Measurements from ENCODE around the gene GALNT13.

Gene GALNT13

DNA sequence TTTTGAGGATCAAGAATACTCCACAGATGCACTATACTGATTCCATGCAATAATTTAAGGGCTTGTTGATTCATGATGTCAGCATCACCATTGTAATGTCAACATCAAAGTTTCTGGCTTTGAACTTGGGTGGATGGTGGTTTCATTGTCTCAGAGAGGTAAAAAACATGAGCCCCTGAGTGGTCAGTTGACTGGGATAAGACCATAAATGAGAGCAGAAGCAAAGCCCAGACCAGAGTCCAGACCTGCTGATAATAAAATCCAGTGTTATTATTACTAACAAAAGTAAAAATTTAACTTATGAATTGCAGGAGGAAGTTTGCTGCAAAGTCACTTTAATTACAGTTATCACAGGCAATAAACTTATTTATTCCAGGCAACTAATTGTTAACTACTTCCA lies 358.2 kb downstream of the GALNT13 start:
- no peak for DNase-seq

- DNase-seq, result no peak
Measured at GRCh38 chr2:154231021-154231420, 359.3 kb downstream of the GALNT13 start.

DNA sequence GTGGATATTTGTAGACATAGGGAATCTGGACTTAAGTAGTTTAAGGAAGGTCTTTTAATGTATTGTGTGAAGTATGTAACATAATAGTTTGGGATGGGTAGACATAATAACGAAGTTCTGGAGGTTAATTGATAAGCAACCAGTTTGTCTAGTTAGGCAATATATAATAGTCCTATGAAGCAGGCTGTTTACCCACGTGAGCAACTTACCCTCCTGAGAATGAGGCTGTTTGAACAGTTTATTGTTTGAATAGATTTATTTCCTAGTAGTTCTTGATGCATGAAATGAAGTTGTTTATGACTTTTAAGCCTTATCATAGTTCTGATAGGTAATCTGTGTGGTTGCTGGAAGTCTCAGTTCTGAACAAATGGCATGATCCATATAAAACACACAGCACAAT lies 361.5 kb downstream of the GALNT13 start:
- no peak for DNase-seq

GRCh38 chr2:154238252-154238651 lies 366.5 kb downstream of the GALNT13 start:
- no peak for DNase-seq

DNA sequence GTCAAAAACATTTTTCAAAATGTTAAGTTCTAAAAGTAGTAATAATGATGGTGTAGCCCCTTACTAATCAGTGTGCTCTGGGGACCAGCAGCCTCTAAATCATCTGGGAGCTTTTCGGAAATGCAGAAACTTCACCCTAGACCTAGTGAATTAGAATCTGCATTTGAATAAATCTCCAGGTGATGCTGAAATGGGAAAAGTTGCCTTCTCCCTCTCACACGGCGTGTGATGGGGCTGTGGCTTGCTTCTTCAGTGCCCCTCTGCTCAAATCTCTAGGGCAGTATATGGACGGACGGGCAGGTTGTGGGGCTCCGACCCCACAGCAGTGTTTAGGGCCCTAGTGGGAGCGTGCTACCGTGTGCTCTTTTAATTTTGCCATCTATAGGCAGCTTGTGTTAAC lies 368.6 kb downstream of the GALNT13 start:
- DNase-seq, result no peak

- DNase-seq, result no peak
Measured at GRCh38 chr2:154240921-154241379, 369.2 kb downstream of the GALNT13 start.

DNA sequence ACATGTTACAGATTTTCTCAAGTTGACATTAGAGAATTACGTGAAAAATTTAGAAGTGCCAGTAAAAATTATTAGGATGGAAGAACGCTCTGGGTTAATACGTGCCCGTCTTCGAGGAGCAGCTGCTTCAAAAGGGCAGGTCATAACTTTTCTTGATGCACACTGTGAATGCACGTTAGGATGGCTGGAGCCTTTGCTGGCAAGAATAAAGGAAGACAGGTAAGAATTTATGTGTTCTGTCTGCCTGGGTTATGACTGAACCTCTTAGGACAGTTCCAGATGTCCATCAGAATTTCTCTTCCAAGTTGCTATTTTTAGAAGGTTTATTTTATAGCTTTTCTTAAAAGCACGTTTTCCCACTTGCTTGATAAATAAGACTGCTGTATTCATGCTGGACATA lies 371.0 kb downstream of the GALNT13 start:
- no peak for DNase-seq

DNA sequence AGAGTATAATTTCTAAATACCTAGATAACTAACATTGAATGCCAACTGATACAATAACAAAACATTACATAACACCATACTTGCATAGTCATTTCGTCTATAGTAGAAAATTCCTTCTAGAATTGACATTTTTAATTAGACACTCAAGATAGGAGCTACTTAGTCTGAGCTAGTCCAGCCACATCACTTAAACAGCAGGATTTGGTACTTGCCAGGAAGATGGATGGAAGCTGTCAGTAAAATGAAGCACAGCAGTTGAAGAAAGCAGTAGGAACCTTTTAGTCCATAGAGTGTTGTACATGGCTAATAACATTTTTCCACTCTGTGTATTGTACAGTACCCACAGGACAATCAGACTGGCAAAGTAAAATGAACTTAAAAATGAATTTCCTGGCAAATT lies 372.0 kb downstream of the GALNT13 start:
- DNase-seq, result no peak

GRCh38 chr2:154244932-154245331 lies 373.2 kb downstream of the GALNT13 start:
- no peak for DNase-seq

GRCh38 chr2:154247503-154247902 lies 375.8 kb downstream of the GALNT13 start:
- DNase-seq, result no peak

GRCh38 chr2:154256136-154256535 lies 384.4 kb downstream of the GALNT13 start:
- no peak for DNase-seq

- DNase-seq, result no peak
Measured at GRCh38 chr2:154259030-154259429, 387.3 kb downstream of the GALNT13 start.

- DNase-seq, result no peak
Measured at GRCh38 chr2:154261473-154262027, 389.8 kb downstream of the GALNT13 start.

DNA sequence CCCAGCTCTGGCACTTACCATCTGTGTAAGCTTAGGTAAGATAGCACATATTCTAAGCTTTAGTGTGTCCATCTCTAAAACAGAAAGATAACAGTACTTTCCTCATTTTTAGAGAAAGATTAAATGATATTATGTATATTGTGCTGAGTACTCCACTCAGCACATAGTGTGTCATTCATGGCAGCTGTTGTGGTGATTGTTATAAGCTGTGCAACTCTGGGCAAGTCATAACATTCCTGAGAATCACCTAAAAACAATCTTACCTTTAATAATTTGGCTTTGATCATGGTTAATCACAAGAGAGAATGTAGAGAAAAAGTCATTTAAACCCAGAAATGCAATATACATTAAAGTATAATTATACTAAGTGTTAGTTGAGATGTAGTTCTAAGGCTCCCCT lies 391.5 kb downstream of the GALNT13 start:
- no peak for DNase-seq

DNA sequence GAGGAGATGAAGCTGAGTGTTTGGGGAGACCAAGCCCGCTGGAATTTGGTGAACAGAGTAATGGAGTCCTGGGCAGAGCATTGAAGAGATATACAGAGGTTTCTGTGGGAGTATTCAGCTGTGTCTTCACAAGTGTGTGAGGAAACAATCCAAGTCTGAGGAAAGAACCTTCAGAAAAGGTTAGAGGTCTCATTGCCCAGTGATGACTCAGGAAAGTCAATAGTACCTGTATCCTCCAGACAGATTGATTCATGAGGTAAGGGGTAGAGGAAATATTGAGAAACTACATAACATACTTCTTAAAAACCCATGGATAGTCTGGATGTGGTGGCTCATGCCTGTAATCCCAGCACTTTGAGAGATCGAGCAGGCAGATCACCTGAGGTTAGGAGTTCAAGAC lies 392.3 kb downstream of the GALNT13 start:
- no peak for DNase-seq

- DNase-seq, result no peak
Measured at GRCh38 chr2:154267983-154268382, 396.3 kb downstream of the GALNT13 start.

DNA sequence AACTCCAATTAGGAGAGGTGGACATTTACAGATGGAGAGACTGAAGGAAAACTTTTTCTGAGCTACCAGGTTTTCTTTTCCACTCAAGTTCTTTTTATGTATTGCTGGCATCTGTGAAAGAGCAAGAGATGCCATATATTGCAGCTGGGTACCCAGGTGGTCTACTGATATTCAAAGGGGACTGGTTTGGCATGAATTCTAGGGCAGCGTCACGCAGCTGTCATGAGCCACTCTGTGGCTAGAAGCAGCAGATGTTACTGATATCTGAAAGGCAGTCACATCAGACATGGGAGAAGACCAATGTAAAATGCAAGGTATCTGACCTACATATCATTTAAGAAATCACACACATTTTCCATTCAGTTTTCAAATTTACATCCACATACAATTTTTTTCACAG lies 408.8 kb downstream of the GALNT13 start:
- no peak for DNase-seq

- DNase-seq, result no peak
Measured at GRCh38 chr2:154289870-154290269, 418.1 kb downstream of the GALNT13 start.

DNA sequence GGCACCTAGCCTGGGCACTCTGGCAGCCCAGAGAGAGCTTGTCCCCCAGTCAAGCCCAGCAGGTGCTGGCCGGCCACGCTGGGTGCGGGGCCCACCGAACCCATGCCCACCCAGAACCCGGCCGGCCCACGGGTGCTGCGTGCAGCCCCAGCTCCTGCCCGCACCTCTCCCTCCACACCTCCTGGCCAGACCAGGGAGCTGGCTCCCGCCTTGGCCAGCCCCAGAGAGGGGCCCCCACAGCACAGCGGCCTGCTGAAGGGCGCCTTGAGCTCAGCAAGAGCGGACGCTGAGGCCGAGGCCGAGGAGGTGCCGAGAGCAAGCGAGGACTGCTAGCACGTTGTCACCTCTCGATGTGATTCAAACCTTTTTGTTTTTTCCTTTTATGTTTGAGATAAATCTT lies 419.8 kb downstream of the GALNT13 start:
- no peak for DNase-seq

- no peak for DNase-seq
Measured at GRCh38 chr2:154291927-154292326, 420.2 kb downstream of the GALNT13 start.

- no peak for DNase-seq
Measured at GRCh38 chr2:154293864-154294263, 422.1 kb downstream of the GALNT13 start.

DNA sequence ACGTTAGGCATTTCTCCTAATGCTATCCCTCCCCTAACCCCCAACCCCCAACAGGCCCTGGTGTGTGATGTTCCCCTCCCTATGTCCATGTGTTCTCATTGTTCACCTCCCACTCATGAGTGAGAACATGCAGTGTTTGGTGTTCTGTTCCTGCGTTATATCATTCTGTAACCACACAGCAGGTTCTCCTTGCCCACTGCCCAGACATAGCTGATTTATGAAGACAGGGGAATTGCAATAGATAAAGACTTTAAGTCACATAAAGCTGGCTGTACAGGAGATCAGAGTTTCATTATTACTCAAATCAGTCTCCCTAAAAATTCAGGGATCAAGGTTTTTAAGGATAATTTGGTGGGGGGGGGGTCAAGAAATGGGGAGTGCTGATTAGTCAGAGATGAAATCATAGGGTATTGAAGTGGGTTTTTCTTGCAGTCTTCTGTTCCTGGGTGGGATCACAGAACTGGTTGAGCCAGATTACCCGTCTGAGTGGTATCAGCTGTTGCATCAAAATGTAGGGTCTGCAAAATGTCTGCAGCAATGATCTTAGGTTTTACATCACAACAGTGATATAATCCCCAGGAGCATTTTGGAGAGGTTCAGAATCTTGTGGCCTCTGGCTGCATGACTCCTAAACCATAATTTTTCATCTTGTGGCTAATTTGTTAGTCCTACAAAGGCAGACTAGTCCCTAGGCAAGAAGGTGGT lies 434.7 kb downstream of the GALNT13 start:
- no peak for DNase-seq

- DNase-seq, result no peak
Measured at GRCh38 chr2:154307007-154307406, 435.3 kb downstream of the GALNT13 start.

DNA sequence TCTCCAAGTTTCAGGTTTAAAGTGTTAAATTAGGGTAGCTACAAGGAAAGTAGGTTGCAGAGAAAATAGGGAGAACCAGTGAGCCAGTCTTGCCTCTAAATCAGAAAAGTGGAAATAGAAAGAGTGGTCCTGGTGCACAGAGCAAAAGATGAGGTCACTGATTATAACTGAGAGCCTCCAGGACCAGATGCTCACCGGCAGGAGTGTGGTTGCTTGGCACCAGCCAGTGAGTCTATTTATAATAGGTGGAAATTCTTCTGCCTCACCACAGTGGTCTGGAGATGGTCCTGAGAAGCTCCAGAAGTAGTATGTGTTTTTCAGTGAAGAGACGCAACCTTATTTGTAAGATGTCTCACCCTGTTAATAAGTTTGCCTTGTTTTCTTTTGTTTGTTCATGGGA lies 452.9 kb downstream of the GALNT13 start:
- no peak for DNase-seq

DNA sequence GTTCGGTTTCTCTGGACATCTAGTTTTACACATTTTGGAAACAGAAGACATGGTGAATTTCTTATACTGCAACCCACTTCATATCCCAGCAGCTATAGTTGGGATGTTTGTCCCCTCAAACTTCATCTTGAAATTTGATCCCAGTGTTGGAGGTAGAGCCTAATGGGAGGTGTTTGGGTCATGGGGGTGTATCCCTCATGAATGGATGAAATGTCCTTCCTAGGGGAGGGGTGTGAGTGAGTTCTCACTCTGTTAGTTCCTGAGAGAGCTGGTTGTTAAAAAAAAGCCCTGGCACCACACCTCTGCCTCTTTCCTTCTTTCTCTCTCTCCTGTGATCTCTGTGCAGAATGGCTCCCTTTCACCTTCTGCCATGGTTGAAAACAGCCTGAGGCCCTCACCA lies 457.8 kb downstream of the GALNT13 start:
- DNase-seq, result no peak
